ENCODE measurements around the gene LLGL2. TPM values are rescaled to one million over a fixed set of nuclear protein-coding genes. Genes with fewer than 3 reads are reported as not detected.

LLGL2 gene
- total RNA-seq, 1 experiment from 2014 or later: 19.8 TPM

DNA sequence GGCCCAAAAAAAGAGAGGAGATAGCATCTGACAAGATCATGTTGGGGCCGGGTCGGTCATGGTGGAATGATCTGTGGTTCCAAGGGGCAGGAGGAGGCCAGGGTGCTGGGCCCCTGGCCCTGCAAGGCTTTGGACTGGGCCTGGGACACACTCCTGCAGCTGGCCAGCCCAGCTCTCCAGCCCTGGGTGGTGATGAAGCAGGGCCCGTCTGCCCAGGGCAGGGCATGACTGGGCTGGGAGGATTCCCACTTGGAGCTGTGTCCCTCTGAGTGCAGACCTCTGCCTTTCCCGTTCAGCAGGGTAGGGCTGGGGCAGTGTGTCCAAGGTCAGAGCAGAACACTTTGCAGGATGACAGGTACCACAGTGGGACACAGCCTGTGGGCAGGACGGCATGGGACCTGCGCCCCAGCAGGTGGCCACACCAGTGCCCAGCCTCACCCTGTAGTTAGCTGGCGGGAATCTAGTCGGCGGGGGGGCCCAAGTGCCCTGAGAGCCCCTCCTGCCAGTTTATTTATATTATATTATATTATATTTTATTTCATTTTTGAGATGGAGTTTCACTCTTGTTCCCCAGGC lies 34.5 kb downstream of the LLGL2 start:
- Mint-ChIP-seq H3K27ac (ENCODE audit: low read depth, unreplicated experiment) (no peak overlapping the region), H3K36me3 (ENCODE audit: insufficient read depth, unreplicated experiment) (peaks cover 6% of the 10 kb centered on the region), H3K27me3 (ENCODE audit: insufficient read depth, unreplicated experiment) (no peaks in the 10 kb centered on the region), H3K4me3 (ENCODE audit: unreplicated experiment) (no peak overlapping the region), H3K4me1 (ENCODE audit: insufficient read depth, unreplicated experiment) (no peaks in the 10 kb centered on the region), H3K9me3 (ENCODE audit: unreplicated experiment) (no peaks in the 10 kb centered on the region)
- CTCF ChIA-PET: interaction anchor here (1.0 kb wide), 1 partner anchor 43 kb away, joined by 5 read pairs; no protein-coding TSS in a partner anchor
- BruUV-seq (replicated peaks): no TSS peak
- TF ChIP-seq, protein P1, sequence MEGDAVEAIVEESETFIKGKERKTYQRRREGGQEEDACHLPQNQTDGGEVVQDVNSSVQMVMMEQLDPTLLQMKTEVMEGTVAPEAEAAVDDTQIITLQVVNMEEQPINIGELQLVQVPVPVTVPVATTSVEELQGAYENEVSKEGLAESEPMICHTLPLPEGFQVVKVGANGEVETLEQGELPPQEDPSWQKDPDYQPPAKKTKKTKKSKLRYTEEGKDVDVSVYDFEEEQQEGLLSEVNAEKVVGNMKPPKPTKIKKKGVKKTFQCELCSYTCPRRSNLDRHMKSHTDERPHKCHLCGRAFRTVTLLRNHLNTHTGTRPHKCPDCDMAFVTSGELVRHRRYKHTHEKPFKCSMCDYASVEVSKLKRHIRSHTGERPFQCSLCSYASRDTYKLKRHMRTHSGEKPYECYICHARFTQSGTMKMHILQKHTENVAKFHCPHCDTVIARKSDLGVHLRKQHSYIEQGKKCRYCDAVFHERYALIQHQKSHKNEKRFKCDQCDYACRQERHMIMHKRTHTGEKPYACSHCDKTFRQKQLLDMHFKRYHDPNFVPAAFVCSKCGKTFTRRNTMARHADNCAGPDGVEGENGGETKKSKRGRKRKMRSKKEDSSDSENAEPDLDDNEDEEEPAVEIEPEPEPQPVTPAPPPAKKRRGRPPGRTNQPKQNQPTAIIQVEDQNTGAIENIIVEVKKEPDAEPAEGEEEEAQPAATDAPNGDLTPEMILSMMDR (IDR thresholded peaks at IDR 0.05; ENCODE audit: unreplicated experiment): no peak
- DNase-seq (ENCODE audit: unreplicated experiment): no peak
- POLR2A ChIA-PET: interaction anchor here (0.7 kb wide), 1 partner anchor 1138 kb away, joined by 3 read pairs; no protein-coding TSS in a partner anchor
- intact Hi-C loops (cut with micrococcal nuclease): no loop called here

DNA sequence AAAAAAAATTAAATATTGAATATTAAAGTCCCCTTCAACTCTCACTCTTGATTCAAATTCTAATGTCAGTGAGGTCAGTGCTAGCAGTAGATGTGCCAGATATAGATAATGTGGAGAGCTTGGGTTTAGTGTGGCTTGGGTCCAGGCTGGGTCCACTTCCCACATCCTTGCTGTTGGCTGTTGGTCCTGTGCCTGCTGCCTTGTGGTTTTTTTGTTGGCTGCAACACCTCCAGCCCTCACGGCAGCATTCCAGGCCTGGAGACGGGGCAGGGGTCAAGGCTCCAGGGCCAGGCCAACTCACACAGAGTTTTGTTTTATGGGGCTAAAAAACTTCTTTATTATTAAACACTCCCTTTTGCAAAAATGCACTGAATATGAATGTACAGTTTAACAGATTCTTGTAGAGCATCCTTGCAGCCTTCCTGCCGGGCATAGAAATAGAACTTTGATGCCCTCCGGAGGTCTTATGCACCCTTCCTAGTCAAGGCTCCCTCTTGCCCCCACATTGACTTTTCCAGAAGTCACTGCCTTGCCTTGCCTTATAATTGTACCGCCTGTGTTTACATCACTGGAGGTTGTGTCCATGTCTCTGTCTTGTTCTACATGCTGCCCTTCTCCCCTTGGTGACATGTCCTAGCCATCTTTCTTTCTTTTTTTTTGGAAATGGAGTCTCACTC lies 36.6 kb downstream of the LLGL2 start:
- H3K36me3 Mint-ChIP-seq (ENCODE audit: insufficient read depth, unreplicated experiment): peaks cover 13% of the 10 kb centered on the region

DNA sequence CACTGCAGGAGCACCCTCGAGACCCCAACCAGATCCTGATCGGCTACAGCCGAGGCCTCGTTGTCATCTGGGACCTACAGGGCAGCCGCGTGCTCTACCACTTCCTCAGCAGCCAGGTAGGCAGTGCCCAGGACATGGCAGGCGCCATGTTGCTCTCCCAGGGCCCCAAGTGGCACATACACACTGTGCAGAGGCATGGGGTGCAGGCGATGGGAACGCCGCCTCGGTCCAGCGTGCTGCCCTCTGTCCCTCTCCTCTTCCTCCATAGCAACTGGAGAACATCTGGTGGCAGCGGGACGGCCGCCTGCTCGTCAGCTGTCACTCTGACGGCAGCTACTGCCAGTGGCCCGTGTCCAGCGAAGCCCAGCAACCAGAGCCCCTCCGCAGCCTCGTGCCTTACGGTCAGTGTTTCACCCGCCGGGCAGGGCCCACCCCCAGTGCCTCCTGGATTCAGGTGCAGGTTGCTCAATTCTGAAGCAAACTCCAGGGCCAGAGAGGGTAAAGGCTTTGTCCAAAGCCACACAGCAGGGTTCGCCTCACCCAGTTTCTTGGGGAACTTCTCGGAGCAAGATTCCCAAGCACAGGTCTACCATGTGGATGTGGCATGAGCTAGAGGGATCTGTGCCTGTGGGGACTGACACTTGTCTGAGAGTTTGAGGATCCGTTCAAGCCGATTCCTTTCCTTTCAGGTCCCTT lies 37.7 kb downstream of the LLGL2 start:
- H3K9me3 Mint-ChIP-seq (ENCODE audit: unreplicated experiment): no peaks in the 10 kb centered on the region
- peaks cover 13% of the 10 kb centered on the region for H3K36me3 Mint-ChIP-seq (ENCODE audit: insufficient read depth, unreplicated experiment)
- H3K4me1 Mint-ChIP-seq (ENCODE audit: insufficient read depth, unreplicated experiment): no peaks in the 10 kb centered on the region
- intact Hi-C loops (cut with micrococcal nuclease): no loop called here
- no peak for DNase-seq (ENCODE audit: unreplicated experiment)
- H3K27me3 Mint-ChIP-seq (ENCODE audit: insufficient read depth, unreplicated experiment): no peaks in the 10 kb centered on the region
- CTCF ChIA-PET: interaction anchor here (0.7 kb wide), 1 partner anchor 284 kb away, joined by 3 read pairs; no protein-coding TSS in a partner anchor
- no peak overlapping the region for H3K27ac Mint-ChIP-seq (ENCODE audit: low read depth, unreplicated experiment)
- no peak overlapping the region for H3K4me3 Mint-ChIP-seq (ENCODE audit: unreplicated experiment)
- no TSS peak for BruUV-seq (replicated peaks)
- TF ChIP-seq, protein P1 (IDR thresholded peaks at IDR 0.05; ENCODE audit: unreplicated experiment): no peak
- POLR2A ChIA-PET: no interaction called here

More for the DNA sequence above, 36.6 kb downstream of the LLGL2 start:
- ChIA-PET CTCF (interaction anchor here (0.7 kb wide), 1 partner anchor 285 kb away, joined by 3 read pairs; no protein-coding TSS in a partner anchor), POLR2A (no interaction called here)
- no peaks in the 10 kb centered on the region for H3K27me3 Mint-ChIP-seq (ENCODE audit: insufficient read depth, unreplicated experiment)
- no peak overlapping the region for H3K27ac Mint-ChIP-seq (ENCODE audit: low read depth, unreplicated experiment)
- H3K4me3 Mint-ChIP-seq (ENCODE audit: unreplicated experiment): no peak overlapping the region
- peak; percentile 31 for DNase-seq (ENCODE audit: unreplicated experiment)
- intact Hi-C loops (cut with micrococcal nuclease): no loop called here
- H3K9me3 Mint-ChIP-seq (ENCODE audit: unreplicated experiment): no peaks in the 10 kb centered on the region
- TF ChIP-seq, protein P1 (IDR thresholded peaks at IDR 0.05; ENCODE audit: unreplicated experiment): no peak
- no peaks in the 10 kb centered on the region for H3K4me1 Mint-ChIP-seq (ENCODE audit: insufficient read depth, unreplicated experiment)
- BruUV-seq (replicated peaks): no TSS peak

DNA sequence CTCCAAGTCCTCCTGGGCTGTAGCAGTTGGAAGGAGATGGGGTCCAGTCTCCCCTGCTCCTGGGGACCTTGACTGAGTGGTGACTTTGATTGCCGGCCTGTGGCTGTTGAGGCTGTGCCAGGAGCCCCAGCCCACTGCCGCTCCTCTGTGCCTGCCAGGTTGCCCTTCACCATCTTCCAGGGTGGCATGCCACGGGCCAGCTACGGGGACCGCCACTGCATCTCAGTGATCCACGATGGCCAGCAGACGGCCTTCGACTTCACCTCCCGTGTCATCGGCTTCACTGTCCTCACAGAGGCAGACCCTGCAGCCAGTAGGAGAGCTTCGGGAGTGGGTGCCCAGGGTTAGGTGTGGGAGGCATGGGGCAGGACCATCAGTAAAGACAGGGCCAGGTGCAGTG lies 38.7 kb downstream of the LLGL2 start:
- H3K9me3 Mint-ChIP-seq (ENCODE audit: unreplicated experiment): no peaks in the 10 kb centered on the region
- H3K4me1 Mint-ChIP-seq (ENCODE audit: insufficient read depth, unreplicated experiment): no peaks in the 10 kb centered on the region
- ChIA-PET POLR2A (interaction anchor here (0.9 to 1.7 kb wide), 2 partner anchors 33 to 39 kb away, joined by 3 to 11 read pairs; partner anchors contain the start of gene LLGL2), CTCF (interaction anchor here (0.9 kb wide), 2 partner anchors 19 to 37 kb away, joined by 3 to 4 read pairs; no protein-coding TSS in a partner anchor)
- no peak for DNase-seq (ENCODE audit: unreplicated experiment)
- no peak overlapping the region for H3K4me3 Mint-ChIP-seq (ENCODE audit: unreplicated experiment)
- H3K36me3 Mint-ChIP-seq (ENCODE audit: insufficient read depth, unreplicated experiment): peaks cover 7% of the 10 kb centered on the region
- no TSS peak for BruUV-seq (replicated peaks)
- intact Hi-C loops (cut with micrococcal nuclease): no loop called here
- H3K27ac Mint-ChIP-seq (ENCODE audit: low read depth, unreplicated experiment): no peak overlapping the region
- H3K27me3 Mint-ChIP-seq (ENCODE audit: insufficient read depth, unreplicated experiment): no peaks in the 10 kb centered on the region
- TF ChIP-seq, protein P1 (IDR thresholded peaks at IDR 0.05; ENCODE audit: unreplicated experiment): no peak
